Activated CD4-positive, CD25-positive, alpha-beta regulatory T cell treated with anti-CD3 and anti-CD28 coated beads, Interleukin-2, amount 50 U/mL, for 24 hours (primary cell): ENCODE results near the gene REXO1.
A peak's percentile ranks its signal among the peaks of the same experiment; 100 is the strongest.
"Not testable (repeated sequence)": the region's sequence is repeated elsewhere in the genome, so short reads cannot be mapped to it uniquely, and the experiment has no call there.

Source experiments
- ATAC-seq, 2 donors: fragments of 150-1000 bp; cut with Tn5 transposase; one replicate each; pipeline ENCODE4 v1.10.0; 2021; ENCODE audit warnings: mild to moderate bottlenecking in 1 of 2, moderate library complexity in 1 of 2

Gene REXO1

GRCh38 chr19:1875646-1876495 is 27.6 kb upstream of the REXO1 start:
- peak; percentile 97 to 98 for ATAC-seq

- ATAC-seq: not testable (repeated sequence)
Observed at GRCh38 chr19:1875265-1875645, 27.0 kb upstream of the REXO1 start.

DNA sequence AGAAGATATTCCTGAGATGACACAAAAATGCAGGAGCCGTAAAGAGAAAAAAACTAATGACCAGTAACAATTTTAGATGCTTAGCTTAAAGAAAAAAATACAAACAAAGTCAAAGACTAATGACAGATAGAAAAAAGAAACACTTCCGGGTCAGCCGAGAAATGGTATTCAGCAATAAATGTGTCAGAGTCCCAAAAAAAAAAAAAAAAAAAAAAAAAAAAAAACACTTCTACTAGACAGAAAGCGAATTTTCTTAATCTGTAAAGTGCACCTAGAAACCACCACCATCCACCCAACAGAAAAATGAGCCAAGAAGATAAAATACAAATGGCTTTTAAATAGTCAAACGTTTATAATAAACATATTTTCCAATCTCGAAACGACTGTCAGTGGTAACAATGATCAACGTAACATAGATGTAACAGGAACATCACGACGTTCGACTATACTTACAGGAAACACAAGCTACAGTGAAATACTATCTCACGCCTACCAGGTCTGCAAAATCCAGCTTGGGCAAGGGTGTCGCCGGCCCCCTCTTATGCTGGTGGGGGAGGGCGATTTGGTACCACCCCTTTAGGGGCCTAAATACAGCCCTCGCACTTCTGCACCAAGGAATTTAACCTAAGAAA is 26.4 kb upstream of the REXO1 start:
- ATAC-seq: no peak

- no peak for ATAC-seq
Observed at GRCh38 chr19:1873524-1874473, 25.5 kb upstream of the REXO1 start.

GRCh38 chr19:1872807-1873523 is 24.7 kb upstream of the REXO1 start:
- no peak for ATAC-seq

DNA sequence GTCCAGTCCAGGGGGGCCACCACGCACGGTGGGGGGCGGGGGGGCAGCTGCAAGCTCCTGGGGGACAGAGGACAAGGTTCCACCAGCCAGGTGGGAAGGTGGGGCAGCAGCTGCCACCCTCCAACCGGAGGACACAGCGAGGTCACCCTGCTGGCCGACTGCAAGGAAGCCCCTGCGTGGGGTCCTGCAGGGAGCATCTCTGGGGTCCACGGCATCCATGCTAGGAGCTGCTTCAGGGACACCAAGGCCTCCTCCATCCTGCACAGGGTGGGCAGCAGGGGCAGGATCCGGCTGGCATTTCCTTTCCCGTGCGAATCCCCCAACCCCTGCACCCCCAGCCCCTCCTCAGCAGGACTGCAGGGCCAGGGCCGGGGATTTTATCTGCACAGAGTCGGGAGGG is 23.3 kb upstream of the REXO1 start:
- no peak for ATAC-seq

- ATAC-seq: no peak
Observed at GRCh38 chr19:1871140-1871597, 22.9 kb upstream of the REXO1 start.

DNA sequence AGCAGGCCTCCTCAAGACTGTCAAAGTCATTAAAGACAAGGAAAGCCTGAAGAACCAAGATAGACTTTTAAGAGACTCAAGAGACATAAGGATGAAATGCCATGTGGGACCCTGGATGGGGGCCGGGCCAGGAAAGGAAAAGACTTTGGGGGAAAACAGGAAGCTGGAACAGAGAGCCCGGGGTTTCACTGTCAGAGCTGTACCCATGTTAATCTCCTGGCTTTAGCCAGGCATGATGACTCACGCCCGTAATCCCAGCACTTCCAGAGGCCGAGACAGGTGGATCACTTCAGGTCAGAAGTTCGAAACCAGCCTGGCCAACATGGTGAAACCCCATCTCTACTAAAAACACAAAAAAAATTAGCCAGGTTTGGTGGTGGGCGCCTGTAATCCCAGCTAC is 20.7 kb upstream of the REXO1 start:
- no peak for ATAC-seq

DNA sequence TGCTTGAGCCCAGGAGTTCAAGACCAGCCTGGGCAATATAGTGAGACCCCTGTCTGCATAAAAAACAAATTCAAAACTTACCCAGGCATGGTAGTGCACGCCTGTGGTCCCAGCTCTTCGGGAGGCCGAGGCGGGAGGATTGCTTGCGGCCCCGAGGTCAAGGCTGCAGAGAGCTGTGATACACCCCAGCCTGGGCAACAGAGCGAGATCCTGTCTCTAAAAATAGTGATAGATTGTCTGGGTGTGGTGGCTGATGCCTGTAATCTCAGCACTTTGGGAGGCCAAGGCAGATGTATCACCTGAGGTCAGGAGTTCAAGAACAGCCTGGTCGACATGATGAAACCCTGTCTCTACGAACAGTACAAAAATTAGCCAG is 19.1 kb upstream of the REXO1 start:
- ATAC-seq: no peak

DNA sequence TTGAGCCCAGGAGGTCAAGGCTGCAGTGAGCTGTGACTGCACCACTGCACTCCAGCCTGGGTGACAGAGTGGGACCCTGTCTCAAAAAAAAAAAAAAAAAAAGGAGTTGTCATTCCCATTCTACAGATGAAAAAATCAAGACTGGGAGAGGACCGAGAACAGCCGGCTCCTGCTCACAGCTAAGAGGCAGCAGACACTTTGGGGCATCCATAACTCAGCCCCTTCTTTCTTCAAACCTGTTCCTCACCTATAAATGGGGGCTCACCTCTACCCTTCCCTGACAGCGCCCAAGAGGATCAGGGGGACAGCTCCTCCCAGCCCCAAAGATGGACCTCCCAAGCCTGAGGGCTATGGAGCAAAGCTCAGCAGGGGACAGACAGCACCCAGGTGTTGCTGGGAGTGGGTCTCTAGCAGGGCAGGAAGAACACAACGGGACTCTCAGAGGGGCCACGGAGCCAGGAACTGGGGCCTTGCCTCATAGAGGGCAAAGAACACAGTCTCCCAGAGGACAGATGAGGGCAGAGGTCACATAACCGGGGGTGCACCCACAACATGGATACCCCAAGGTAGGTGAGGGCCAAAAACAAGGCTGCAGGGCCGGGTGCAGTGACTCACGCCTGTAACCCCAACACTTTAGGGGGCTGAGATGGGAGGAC is 18.5 kb upstream of the REXO1 start:
- ATAC-seq: no peak

DNA sequence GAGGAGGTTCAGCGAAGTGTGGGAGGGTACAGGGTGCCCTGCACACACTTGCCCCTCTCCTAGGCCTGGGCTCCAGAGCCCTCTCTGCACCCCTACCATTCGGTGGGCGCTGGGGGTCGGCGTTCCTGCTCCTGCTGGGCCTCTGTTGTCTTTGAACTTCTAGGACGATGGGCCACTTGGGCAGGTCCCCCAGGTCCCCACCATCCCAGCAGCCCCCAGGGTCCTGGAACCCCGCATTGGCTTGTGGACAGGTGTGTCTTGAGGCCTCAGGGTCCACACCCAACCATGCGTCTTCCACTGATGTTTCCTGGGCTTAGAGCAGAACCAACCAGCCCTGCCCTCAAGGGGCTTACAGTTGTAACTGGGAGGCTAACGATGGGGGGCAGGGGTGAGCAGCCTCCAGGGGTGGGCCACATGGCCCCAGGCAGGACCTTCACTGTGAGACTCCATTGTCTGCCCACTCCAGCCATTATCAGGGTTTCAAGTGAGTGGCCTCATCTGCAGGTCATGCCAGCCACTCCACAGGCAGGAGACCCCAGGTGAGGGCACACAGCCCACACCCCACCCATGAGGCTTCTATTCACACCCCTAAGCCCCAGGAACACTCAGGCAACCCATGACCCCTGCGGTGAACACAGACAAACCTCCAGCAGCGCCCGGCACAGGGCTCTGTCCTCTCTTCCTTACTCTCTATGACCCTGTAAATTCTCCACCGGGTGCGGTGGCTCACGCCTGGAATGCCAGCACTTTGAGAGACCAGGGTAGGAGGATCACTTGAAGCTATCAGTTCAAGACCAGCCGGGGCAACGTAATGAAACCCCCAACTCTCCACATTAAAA is 17.1 kb upstream of the REXO1 start:
- ATAC-seq: no peak

GRCh38 chr19:1864480-1865171 is 16.3 kb upstream of the REXO1 start:
- ATAC-seq: peak; percentile 22 to 24

- peak; percentile 70 to 73 for ATAC-seq
Observed at GRCh38 chr19:1863638-1864479, 15.6 kb upstream of the REXO1 start.

DNA sequence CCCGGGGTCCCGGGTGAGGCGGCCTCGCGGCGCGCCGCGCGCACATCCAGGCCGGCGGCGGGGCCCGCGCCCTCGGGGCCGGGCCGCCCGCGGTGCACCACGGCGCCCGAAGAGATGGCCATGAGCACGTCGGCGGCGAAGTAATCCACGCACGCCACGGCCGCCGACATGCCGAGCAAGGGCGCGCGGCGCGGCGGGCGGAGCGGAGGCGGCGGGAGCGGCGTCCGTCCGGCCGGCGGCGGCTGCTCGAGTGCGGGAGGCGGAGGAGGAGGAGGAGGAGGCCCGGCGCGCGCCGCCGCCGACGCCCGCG is 15.0 kb upstream of the REXO1 start, which contains the start of gene KLF16:
Gene KLF16 (minus strand): TSS at position 252 of the 310 bp plus-strand sequence. CDS start 82 bp downstream, at position 170.
- peak; percentile 0 for ATAC-seq

- ATAC-seq: peak in 1 of 2 donors; percentile 1
Observed at GRCh38 chr19:1862424-1863327, 14.4 kb upstream of the REXO1 start.

GRCh38 chr19:1862068-1862423 is 13.8 kb upstream of the REXO1 start:
- no peak for ATAC-seq

DNA sequence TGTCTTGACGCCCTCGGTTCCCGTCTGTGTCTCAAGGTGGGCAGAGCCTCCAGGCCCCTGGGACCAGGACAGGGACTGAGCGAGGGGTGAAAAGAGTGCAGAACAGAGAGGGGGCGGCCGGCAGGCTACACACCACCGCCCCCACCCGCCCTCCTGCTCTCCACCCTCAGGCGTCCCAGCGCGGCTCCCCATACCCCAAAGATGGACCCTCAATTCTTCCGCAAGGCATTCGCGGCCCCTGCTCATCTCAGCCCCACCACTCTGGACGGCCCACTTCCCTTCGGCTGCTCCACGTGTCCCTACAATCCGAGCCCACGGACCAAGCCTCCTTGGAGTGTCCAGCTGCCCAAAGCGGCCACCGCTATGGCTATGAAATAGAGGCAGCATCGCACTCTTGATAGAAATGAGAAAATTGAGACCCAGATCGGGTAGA is 13.3 kb upstream of the REXO1 start:
- no peak for ATAC-seq
